Panc1 (cell line): ENCODE measurements around the gene LPP. TPM values are rescaled to one million over a fixed set of nuclear protein-coding genes. Genes with fewer than 3 reads are reported as not detected.

Experiments used
- ATAC-seq: fragments of 200-7000 bp; cut with Tn5 transposase; 2 replicates; pipeline ENCODE4 v1.9.1; 2020; ENCODE audit warnings: mild to moderate bottlenecking, moderate library complexity
- BruUV-seq: library from RNA; stranded (reverse); fragments of 400-500 nt; replicated peaks from 2 replicates; lab custom pipeline; 2021; lab: Mats Ljungman, UMichigan
- CTCF ChIA-PET: fragments of 300-600 bp; sonication (Branson Sonifier 250); formaldehyde crosslinking; loops from one replicate; lab custom pipeline; 2022; ENCODE audit warnings: antibody characterized with exemption; lab: Charles Lee
- POLR2A ChIA-PET: fragments of 300-600 bp; sonication (Branson Sonifier 250); formaldehyde crosslinking; loops from one replicate; lab custom pipeline; 2022; ENCODE audit warnings: antibody characterized with exemption; lab: Charles Lee
- DNase-seq: peaks from one replicate; pipeline ENCODE4 v3.0.0-alpha.2; 2010; ENCODE audit warnings: low read depth, low spot score
- H3K27ac ChIP-seq: 2 replicates; pipeline ENCODE4 v1.5.1; 2011; ENCODE audit warnings: mild to moderate bottlenecking, low read length, inconsistent platforms
- H3K27me3 ChIP-seq: fragments of 200-500 bp; sonication (Bioruptor generic); 2 replicates; pipeline ENCODE4 v1.6.0; 2014; ENCODE audit warnings: low read length, inconsistent platforms; ENCODE audit not compliant: control insufficient read depth, insufficient read depth
- H3K36me3 ChIP-seq: fragments of 200-500 bp; sonication (Bioruptor generic); 2 replicates; pipeline ENCODE4 v1.5.1; 2014; ENCODE audit warnings: inconsistent platforms, mild to moderate bottlenecking, low read length, moderate library complexity; ENCODE audit not compliant: control insufficient read depth, insufficient read depth
- H3K4me1 ChIP-seq: 2 replicates; pipeline ENCODE4 v1.5.1; 2011; ENCODE audit warnings: inconsistent platforms, mild to moderate bottlenecking, low read length, moderate library complexity; ENCODE audit not compliant: control insufficient read depth, insufficient read depth
- H3K4me3 ChIP-seq, 2 experiments: 2 replicates each; pipeline ENCODE4 v1.5.1; 2011 to 2012; ENCODE audit warnings: low read depth in 2 of 2, low read length in 2 of 2, mild to moderate bottlenecking in 2 of 2, inconsistent platforms in 1 of 2, moderate library complexity in 1 of 2
- H3K9me3 ChIP-seq: fragments of 200-500 bp; sonication (Bioruptor generic); 2 replicates; pipeline ENCODE4 v1.5.1; 2014; ENCODE audit warnings: low read depth, mild to moderate bottlenecking, inconsistent platforms, low read length, moderate library complexity; ENCODE audit not compliant: control insufficient read depth, insufficient read depth
- CTCF ChIP-seq: fragments of 450-650 bp; IDR thresholded peaks from 2 replicates; pipeline ENCODE4 v1.5.1; 2017; ENCODE audit warnings: mild to moderate bottlenecking
- POLR2AphosphoS5 ChIP-seq: IDR thresholded peaks from 2 replicates; pipeline ENCODE4 v1.6.1; 2012; ENCODE audit warnings: mild to moderate bottlenecking, low read depth, low read length, moderate library complexity
- SIN3A ChIP-seq: IDR thresholded peaks from 2 replicates; pipeline ENCODE4 v1.6.1; 2012; ENCODE audit warnings: low read depth, mild to moderate bottlenecking, low read length, moderate library complexity, borderline replicate concordance; ENCODE audit not compliant: insufficient read depth
- TCF7L2 ChIP-seq: IDR thresholded peaks from 2 replicates; pipeline ENCODE4 v1.6.1; 2011; ENCODE audit warnings: mild to moderate bottlenecking, low read depth, low read length, inconsistent platforms
- in situ Hi-C: cut with HindIII; loops from 2 replicates; pipeline ENCODE4 v1.10.0; 2016; ENCODE audit warnings: low sequenced_read_pairs, low pct_unique_long_range_greater_than_20kb
- intact Hi-C: fragments of 100-400 bp; cut with micrococcal nuclease; formaldehyde crosslinking; loops from one replicate; pipeline ENCODE4 v1.10.0; 2022; ENCODE audit not compliant: unreplicated experiment
- total RNA-seq: library from RNA; stranded (reverse); gene quantifications from one replicate; pipeline ENCODE4 v1.2.1, GENCODE V29; 2021; ENCODE audit not compliant: unreplicated experiment
- TF ChIP-seq, protein P1 (sequence below), 2 experiments: IDR thresholded peaks; 2 replicates each; pipeline ENCODE4 v1.6.1; 2011 to 2012; ENCODE audit warnings: low read depth in 2 of 2, control low read depth in 1 of 2, low read length in 1 of 2, mild to moderate bottlenecking in 1 of 2, moderate library complexity in 1 of 2; ENCODE audit not compliant: insufficient read depth in 1 of 2

LPP gene
- total RNA-seq, 1 experiment from 2014 or later = 90.0 TPM

DNA sequence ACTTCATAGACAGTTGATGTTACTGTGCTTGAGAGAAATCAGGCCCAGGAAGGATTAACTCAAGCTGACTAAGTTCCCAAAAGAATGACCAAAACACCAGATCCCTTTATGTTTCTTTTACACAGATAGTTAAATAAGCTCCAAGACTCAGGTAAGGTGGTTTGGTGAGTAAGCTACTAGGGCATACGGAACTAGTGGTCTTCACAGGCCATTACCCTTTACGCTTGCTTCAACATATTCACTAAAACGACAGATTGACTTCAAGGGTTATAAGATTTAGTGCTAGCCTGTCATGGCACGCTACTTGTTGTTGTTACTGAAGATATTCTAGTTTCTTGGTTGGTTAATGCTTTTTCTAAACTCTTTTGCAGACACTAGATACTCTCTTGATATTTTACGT, 369.3 kb downstream of the LPP start:
- Histone ChIP-seq H3K36me3 (no peaks in the 10 kb centered on the region), H3K4me3 (no peak overlapping the region), H3K27ac (no peak overlapping the region), H3K4me1 (no peaks in the 10 kb centered on the region), H3K27me3 (no peaks in the 10 kb centered on the region), H3K9me3 (no peaks in the 10 kb centered on the region)
- ATAC-seq = no peak
- TF ChIP-seq SIN3A = no peak
- TF ChIP-seq, protein P1, sequence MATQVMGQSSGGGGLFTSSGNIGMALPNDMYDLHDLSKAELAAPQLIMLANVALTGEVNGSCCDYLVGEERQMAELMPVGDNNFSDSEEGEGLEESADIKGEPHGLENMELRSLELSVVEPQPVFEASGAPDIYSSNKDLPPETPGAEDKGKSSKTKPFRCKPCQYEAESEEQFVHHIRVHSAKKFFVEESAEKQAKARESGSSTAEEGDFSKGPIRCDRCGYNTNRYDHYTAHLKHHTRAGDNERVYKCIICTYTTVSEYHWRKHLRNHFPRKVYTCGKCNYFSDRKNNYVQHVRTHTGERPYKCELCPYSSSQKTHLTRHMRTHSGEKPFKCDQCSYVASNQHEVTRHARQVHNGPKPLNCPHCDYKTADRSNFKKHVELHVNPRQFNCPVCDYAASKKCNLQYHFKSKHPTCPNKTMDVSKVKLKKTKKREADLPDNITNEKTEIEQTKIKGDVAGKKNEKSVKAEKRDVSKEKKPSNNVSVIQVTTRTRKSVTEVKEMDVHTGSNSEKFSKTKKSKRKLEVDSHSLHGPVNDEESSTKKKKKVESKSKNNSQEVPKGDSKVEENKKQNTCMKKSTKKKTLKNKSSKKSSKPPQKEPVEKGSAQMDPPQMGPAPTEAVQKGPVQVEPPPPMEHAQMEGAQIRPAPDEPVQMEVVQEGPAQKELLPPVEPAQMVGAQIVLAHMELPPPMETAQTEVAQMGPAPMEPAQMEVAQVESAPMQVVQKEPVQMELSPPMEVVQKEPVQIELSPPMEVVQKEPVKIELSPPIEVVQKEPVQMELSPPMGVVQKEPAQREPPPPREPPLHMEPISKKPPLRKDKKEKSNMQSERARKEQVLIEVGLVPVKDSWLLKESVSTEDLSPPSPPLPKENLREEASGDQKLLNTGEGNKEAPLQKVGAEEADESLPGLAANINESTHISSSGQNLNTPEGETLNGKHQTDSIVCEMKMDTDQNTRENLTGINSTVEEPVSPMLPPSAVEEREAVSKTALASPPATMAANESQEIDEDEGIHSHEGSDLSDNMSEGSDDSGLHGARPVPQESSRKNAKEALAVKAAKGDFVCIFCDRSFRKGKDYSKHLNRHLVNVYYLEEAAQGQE (IDR thresholded peaks at IDR 0.05; ENCODE audit: insufficient read depth in 1 of 2, low read depth in 2 of 2, low read length in 1 of 2) = no peak
- TF ChIP-seq POLR2AphosphoS5 = no peak
- no peak for TF ChIP-seq TCF7L2
- no peak for TF ChIP-seq CTCF
- intact Hi-C loops (no loop called here), in situ Hi-C loops (no loop called here)
- DNase-seq = no peak
- BruUV-seq = no TSS peak
- ChIA-PET CTCF (no interaction called here), POLR2A (no interaction called here)

GRCh38 chr3:188524052-188524451, 370.1 kb downstream of the LPP start:
- H3K4me1 ChIP-seq = no peaks in the 10 kb centered on the region
- no peaks in the 10 kb centered on the region for H3K27me3 ChIP-seq
- DNase-seq = no peak
- H3K4me3 ChIP-seq = no peak overlapping the region
- TF ChIP-seq CTCF = no peak
- no peak for TF ChIP-seq SIN3A
- TF ChIP-seq TCF7L2 = no peak
- TF ChIP-seq, protein P1 (IDR thresholded peaks at IDR 0.05; ENCODE audit: insufficient read depth in 1 of 2, low read depth in 2 of 2, low read length in 1 of 2) = no peak
- TF ChIP-seq POLR2AphosphoS5 = no peak
- POLR2A ChIA-PET = no interaction called here
- ATAC-seq = no peak
- H3K9me3 ChIP-seq = no peaks in the 10 kb centered on the region
- intact Hi-C loops (no loop called here), in situ Hi-C loops (no loop called here)
- BruUV-seq = no TSS peak
- CTCF ChIA-PET = interaction anchor here (0.6 kb wide), 1 partner anchor 515 kb away, joined by 10 read pairs; no protein-coding TSS in a partner anchor
- no peaks in the 10 kb centered on the region for H3K36me3 ChIP-seq
- no peak overlapping the region for H3K27ac ChIP-seq
